ENCODE results near the gene HDAC9.
"Not testable (repeated sequence)": the region's sequence is repeated elsewhere in the genome, so short reads cannot be mapped to it uniquely, and the experiment has no call there.

HDAC9 gene

DNA sequence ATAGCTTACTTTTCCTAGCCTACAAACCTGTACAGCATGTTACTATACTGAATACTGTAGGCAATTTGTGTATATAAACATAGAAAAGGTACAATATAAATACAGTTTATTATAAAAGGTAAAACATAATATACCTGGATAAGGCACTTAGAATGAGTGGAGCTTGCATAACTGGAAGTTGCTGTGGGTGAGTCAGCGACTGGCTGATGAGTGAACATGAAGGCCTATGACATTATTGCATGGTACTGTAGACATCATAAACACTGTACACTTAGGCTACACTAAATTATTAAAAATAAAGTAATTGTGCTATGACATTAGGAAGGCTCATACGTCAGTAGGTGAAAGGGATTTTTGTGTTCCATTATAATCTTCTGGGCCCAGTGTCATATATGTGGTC lies 228.8 kb downstream of the HDAC9 start:
- TF ChIP-seq, protein P1, sequence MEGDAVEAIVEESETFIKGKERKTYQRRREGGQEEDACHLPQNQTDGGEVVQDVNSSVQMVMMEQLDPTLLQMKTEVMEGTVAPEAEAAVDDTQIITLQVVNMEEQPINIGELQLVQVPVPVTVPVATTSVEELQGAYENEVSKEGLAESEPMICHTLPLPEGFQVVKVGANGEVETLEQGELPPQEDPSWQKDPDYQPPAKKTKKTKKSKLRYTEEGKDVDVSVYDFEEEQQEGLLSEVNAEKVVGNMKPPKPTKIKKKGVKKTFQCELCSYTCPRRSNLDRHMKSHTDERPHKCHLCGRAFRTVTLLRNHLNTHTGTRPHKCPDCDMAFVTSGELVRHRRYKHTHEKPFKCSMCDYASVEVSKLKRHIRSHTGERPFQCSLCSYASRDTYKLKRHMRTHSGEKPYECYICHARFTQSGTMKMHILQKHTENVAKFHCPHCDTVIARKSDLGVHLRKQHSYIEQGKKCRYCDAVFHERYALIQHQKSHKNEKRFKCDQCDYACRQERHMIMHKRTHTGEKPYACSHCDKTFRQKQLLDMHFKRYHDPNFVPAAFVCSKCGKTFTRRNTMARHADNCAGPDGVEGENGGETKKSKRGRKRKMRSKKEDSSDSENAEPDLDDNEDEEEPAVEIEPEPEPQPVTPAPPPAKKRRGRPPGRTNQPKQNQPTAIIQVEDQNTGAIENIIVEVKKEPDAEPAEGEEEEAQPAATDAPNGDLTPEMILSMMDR (IDR thresholded peaks at IDR 0.05; ENCODE audit: low read depth, low read length) = no peak
- no peak for TF ChIP-seq EZH2phosphoT487 (IDR thresholded peaks at IDR 0.05; ENCODE audit: low read depth)
- no peaks in the 10 kb centered on the region for H3K4me1 ChIP-seq (ENCODE audit: low read length)

DNA sequence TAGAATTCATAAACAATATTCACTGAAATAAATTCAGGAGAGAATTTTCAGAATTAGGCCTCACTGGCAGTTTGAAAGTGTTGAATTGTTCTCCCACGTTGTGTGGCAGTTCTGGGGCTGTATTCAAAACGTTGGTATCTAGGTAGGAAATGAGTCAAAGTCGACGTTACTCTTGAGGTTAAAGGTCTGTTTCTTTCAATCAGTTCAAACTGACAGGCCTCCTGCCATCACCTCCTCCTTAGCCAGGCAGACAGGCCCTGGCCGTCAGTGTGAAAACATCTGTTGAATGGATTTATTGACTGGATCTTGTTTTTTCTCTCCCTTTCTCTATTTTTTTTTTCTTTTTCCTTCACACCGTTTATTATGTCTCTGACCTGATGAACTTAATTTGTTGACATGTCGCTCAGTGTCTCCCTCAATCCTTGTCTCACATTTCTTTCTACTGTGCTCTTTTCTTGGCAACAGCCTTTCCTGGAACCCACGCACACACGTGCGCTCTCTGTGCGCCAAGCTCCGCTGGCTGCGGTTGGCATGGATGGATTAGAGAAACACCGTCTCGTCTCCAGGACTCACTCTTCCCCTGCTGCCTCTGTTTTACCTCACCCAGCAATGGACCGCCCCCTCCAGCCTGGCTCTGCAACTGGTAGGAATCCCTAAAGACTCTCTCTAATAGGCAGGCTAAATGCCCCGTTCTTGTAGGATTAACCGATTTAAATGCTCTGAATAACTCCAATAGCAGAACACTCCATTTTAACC lies 231.7 kb downstream of the HDAC9 start:
- Histone ChIP-seq H3K9me3 (ENCODE audit: insufficient read depth, low read length) (no peaks in the 10 kb centered on the region), H4K20me1 (ENCODE audit: insufficient read depth, low read length) (no peaks in the 10 kb centered on the region), H3K4me3 (ENCODE audit: low read length) (no peak overlapping the region), H3K27me3 (ENCODE audit: low read depth, low read length) (no peaks in the 10 kb centered on the region), H3K9ac (ENCODE audit: low read length) (no peak overlapping the region), H3K4me2 (ENCODE audit: low read length) (no peak overlapping the region), H3K27ac (ENCODE audit: low read length) (no peak overlapping the region), H3K79me2 (ENCODE audit: low read length) (no peaks in the 10 kb centered on the region), H3K4me1 (ENCODE audit: low read length) (no peaks in the 10 kb centered on the region), H2AFZ (ENCODE audit: low read depth, low read length) (no peak overlapping the region), H3K36me3 (replicated peaks; ENCODE audit: low read depth, low read length) (no peaks in the 10 kb centered on the region)
- TF ChIP-seq, protein P1 (IDR thresholded peaks at IDR 0.05; ENCODE audit: low read depth, low read length) = no peak
- TF ChIP-seq EZH2phosphoT487 (IDR thresholded peaks at IDR 0.05; ENCODE audit: low read depth) = no peak

More for the DNA sequence above, 228.8 kb downstream of the HDAC9 start:
- no peaks in the 10 kb centered on the region for H3K36me3 ChIP-seq (replicated peaks; ENCODE audit: low read depth, low read length)
- H3K27ac ChIP-seq (ENCODE audit: low read length) = no peak overlapping the region
- no peaks in the 10 kb centered on the region for H3K27me3 ChIP-seq (ENCODE audit: low read depth, low read length)
- no peak overlapping the region for H3K4me2 ChIP-seq (ENCODE audit: low read length)
- H4K20me1 ChIP-seq (ENCODE audit: insufficient read depth, low read length) = no peaks in the 10 kb centered on the region
- H3K4me3 ChIP-seq (ENCODE audit: low read length) = no peak overlapping the region
- no peak overlapping the region for H3K9ac ChIP-seq (ENCODE audit: low read length)
- no peaks in the 10 kb centered on the region for H3K79me2 ChIP-seq (ENCODE audit: low read length)
- H3K9me3 ChIP-seq (ENCODE audit: insufficient read depth, low read length) = no peaks in the 10 kb centered on the region
- no peak overlapping the region for H2AFZ ChIP-seq (ENCODE audit: low read depth, low read length)

DNA sequence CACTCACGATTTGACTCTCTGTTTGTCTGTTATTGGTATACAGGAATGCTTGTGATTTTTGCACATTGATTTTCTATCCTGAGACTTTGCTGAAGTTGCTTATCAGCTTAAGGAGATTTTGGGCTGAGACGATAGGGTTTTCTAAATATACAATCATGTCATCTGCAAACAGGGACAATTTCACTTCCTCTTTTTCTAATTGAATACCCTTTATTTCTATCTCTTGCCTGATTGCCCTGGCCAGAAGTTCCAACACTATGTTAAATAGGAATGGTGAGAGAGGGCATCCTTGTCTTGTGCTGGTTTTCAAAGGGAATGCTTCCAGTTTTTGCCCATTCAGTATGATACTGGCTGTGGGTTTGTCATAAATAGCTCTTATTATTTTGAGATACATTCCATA lies 240.5 kb downstream of the HDAC9 start:
- H3K36me3 ChIP-seq (replicated peaks; ENCODE audit: low read depth, low read length); H4K20me1 ChIP-seq (ENCODE audit: insufficient read depth, low read length); H3K9me3 ChIP-seq (ENCODE audit: insufficient read depth, low read length); H3K4me2 ChIP-seq (ENCODE audit: low read length); H3K9ac ChIP-seq (ENCODE audit: low read length); H3K4me1 ChIP-seq (ENCODE audit: low read length); H3K4me3 ChIP-seq (ENCODE audit: low read length); H3K27me3 ChIP-seq (ENCODE audit: low read depth, low read length); H2AFZ ChIP-seq (ENCODE audit: low read depth, low read length); H3K27ac ChIP-seq (ENCODE audit: low read length); H3K79me2 ChIP-seq (ENCODE audit: low read length): not testable (repeated sequence)

DNA sequence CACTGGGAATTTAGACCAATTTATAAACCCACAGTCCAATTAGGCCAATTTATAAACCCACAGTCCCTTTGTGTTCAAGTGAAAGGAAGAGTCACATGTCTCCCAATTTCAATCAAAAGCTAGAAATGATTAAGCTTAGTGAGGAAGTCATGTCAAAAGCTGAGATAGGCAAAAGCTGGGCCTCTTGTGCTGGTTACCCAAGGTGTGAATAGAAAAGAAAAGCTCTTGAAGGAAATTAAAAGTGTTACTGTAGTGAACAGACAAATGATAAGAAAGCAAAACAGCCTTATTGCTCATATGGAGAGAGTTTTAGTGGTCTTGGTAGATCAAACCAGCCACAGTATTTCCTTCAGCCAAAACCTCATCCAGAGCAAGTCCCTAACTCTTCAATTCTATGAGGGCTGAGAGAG lies 245.0 kb downstream of the HDAC9 start:
- no peaks in the 10 kb centered on the region for H3K36me3 ChIP-seq (replicated peaks; ENCODE audit: low read depth, low read length)
- H3K27me3 ChIP-seq (ENCODE audit: low read depth, low read length) = no peaks in the 10 kb centered on the region
- H3K79me2 ChIP-seq (ENCODE audit: low read length) = no peaks in the 10 kb centered on the region
- H3K4me2 ChIP-seq (ENCODE audit: low read length) = no peak overlapping the region
- H3K9me3 ChIP-seq (ENCODE audit: insufficient read depth, low read length) = no peaks in the 10 kb centered on the region
- no peak overlapping the region for H2AFZ ChIP-seq (ENCODE audit: low read depth, low read length)
- peaks cover 3% of the 10 kb centered on the region; the same call in 1 of the 2 replicates for H3K4me1 ChIP-seq (ENCODE audit: low read length)
- TF ChIP-seq, protein P1 (IDR thresholded peaks at IDR 0.05; ENCODE audit: low read depth, low read length) = no peak
- TF ChIP-seq EZH2phosphoT487 (IDR thresholded peaks at IDR 0.05; ENCODE audit: low read depth) = no peak
- H4K20me1 ChIP-seq (ENCODE audit: insufficient read depth, low read length) = no peaks in the 10 kb centered on the region
- no peak overlapping the region for H3K4me3 ChIP-seq (ENCODE audit: low read length)
- H3K9ac ChIP-seq (ENCODE audit: low read length) = no peak overlapping the region
- H3K27ac ChIP-seq (ENCODE audit: low read length) = no peak overlapping the region

Data from OCI-LY3 (cell line).